Mesothelial cell of epicardium (in vitro differentiated cells): Measurements from ENCODE around the gene MROH8. TPM values are rescaled to one million over a fixed set of nuclear protein-coding genes. Genes with fewer than 3 reads are reported as not detected.
A peak's percentile ranks its signal among the peaks of the same experiment; 100 is the strongest.

Source experiments
- DNase-seq, 2 experiments: peaks; one replicate each; pipeline ENCODE4 v3.0.0; 2021; ENCODE audit warnings: low spot score in 2 of 2; ENCODE audit not compliant: unreplicated experiment in 2 of 2
- H3K27ac Mint-ChIP-seq: 2 replicates; pipeline ENCODE4 v1.8.0; 2021; ENCODE audit warnings: mixed read lengths
- H3K27me3 Mint-ChIP-seq: 2 replicates; pipeline ENCODE4 v1.8.0; 2021; ENCODE audit warnings: low read depth, mixed read lengths
- H3K36me3 Mint-ChIP-seq: 2 replicates; pipeline ENCODE4 v1.8.0; 2021; ENCODE audit warnings: mixed read lengths
- H3K4me1 Mint-ChIP-seq: 2 replicates; pipeline ENCODE4 v1.8.0; 2021; ENCODE audit warnings: mixed read lengths
- H3K4me3 Mint-ChIP-seq: 2 replicates; pipeline ENCODE4 v1.8.0; 2021; ENCODE audit warnings: mild to moderate bottlenecking, moderate library complexity, mixed read lengths
- H3K9me3 Mint-ChIP-seq: 2 replicates; pipeline ENCODE4 v1.8.0; 2021; ENCODE audit warnings: mixed read lengths
- CTCF ChIP-seq: fragments of 200-600 bp; sonication (generic); IDR thresholded peaks from one replicate; pipeline ENCODE4 v1.5.0; 2021; ENCODE audit warnings: antibody characterized with exemption; ENCODE audit not compliant: unreplicated experiment
- total RNA-seq: library from RNA; stranded (reverse); gene quantifications from 3 replicates; pipeline ENCODE4 v1.2.1, GENCODE V29; 2021

The MROH8 gene
- total RNA-seq, 1 donor from 2014 or later: 6.3 TPM

DNA sequence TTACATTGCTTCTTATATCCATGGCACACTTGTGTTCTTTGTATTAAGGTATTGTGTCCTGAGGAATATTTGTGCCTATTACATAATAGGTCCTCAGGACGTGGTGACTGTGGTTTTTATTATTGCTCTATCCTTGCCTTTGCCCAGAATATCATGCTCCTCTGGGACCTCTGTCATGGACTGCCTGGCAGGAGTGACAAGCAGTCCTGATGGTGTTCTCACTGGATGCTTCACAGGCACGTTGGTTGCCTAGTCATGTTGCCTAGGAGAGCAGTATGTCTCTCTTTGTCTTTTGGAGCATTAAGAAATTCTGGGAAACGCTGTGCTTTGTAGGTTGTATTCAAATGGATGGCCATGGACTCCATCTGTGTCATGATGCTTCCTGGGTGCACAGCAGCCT, 24.7 kb upstream of the MROH8 start:
- Mint-ChIP-seq H3K4me3 (no peak overlapping the region), H3K4me1 (peaks cover 13% of the 10 kb centered on the region), H3K27me3 (no peaks in the 10 kb centered on the region), H3K36me3 (peaks cover 46% of the 10 kb centered on the region), H3K9me3 (no peaks in the 10 kb centered on the region), H3K27ac (no peak overlapping the region)
- no peak for TF ChIP-seq CTCF
- no peak for DNase-seq

DNA sequence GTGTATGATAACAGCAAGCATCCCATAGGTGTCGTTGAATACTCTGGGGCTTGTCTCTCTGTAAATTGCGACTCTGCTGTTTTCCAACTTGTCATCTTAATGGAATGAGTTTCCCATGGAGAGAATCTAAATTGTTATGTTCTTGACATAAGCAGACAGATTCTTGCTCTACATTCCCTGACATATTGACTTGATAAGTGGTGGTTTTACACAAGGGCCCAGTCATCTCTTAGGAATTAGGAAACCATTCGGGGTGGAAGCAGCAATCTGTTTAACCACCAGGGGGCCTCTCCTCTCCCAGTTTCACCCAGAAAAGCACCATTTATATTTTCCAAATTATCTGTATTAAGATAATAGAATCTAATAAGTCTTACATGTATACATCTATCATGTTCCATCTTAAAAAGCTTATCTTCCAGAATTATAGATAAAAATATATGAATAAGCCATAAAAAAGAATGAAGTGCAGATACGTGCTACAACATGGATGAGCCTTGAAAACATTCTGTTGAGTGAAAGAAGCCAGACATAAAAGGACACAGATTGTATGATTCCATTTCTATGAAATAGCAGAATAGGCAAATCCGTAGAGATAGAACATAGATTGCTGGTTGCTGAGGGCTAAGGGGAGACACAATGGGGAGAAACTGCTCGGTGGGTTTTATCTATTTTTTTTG, 23.1 kb upstream of the MROH8 start:
- H3K9me3 Mint-ChIP-seq: no peaks in the 10 kb centered on the region
- peaks cover 13% of the 10 kb centered on the region for H3K4me1 Mint-ChIP-seq
- peak overlapping the region; percentile 90 for H3K27ac Mint-ChIP-seq
- DNase-seq: no peak
- H3K27me3 Mint-ChIP-seq: no peaks in the 10 kb centered on the region
- H3K36me3 Mint-ChIP-seq: peaks cover 37% of the 10 kb centered on the region
- no peak overlapping the region for H3K4me3 Mint-ChIP-seq
- TF ChIP-seq CTCF: peak; percentile 80

- no peak for TF ChIP-seq CTCF
- Mint-ChIP-seq H3K27ac (peak overlapping the region; percentile 90), H3K27me3 (no peaks in the 10 kb centered on the region), H3K4me1 (peaks cover 13% of the 10 kb centered on the region), H3K9me3 (no peaks in the 10 kb centered on the region), H3K4me3 (no peak overlapping the region), H3K36me3 (peaks cover 32% of the 10 kb centered on the region)
- no peak for DNase-seq
These were observed 22.4 kb upstream of the MROH8 start for GRCh38 chr20:37201827-37202162.

- Mint-ChIP-seq H3K4me3 (no peak overlapping the region), H3K36me3 (peaks cover 29% of the 10 kb centered on the region), H3K9me3 (no peaks in the 10 kb centered on the region), H3K4me1 (peaks cover 13% of the 10 kb centered on the region), H3K27ac (peak overlapping the region; percentile 90), H3K27me3 (no peaks in the 10 kb centered on the region)
- no peak for TF ChIP-seq CTCF
- no peak for DNase-seq
These were observed 21.8 kb upstream of the MROH8 start for GRCh38 chr20:37200926-37201826.

GRCh38 chr20:37200376-37200775, 21.0 kb upstream of the MROH8 start:
- Mint-ChIP-seq H3K4me3 (no peak overlapping the region), H3K36me3 (peaks cover 27% of the 10 kb centered on the region), H3K27me3 (no peaks in the 10 kb centered on the region), H3K27ac (no peak overlapping the region), H3K4me1 (peaks cover 14% of the 10 kb centered on the region), H3K9me3 (no peaks in the 10 kb centered on the region)
- DNase-seq: no peak
- TF ChIP-seq CTCF: no peak
